Body of pancreas (tissue), 4 donors: ENCODE data around the gene OR51E1.

Experiments
- CTCF ChIP-seq, 7 experiments: fragments of 450-650 bp in 4 of 7; fragments of 200-600 bp in 3 of 7; sonication (generic) in 3 of 7; IDR thresholded peaks; one replicate each; pipeline ENCODE4 v1.5.1; 2016 to 2019; ENCODE audit warnings: antibody characterized with exemption in 7 of 7
- POLR2A ChIP-seq, 3 donors: fragments of 450-650 bp; IDR thresholded peaks; one replicate each; pipeline ENCODE4 v1.6.1; 2016; ENCODE audit warnings: antibody characterized with exemption in 3 of 3, mild to moderate bottlenecking in 2 of 3

DNA sequence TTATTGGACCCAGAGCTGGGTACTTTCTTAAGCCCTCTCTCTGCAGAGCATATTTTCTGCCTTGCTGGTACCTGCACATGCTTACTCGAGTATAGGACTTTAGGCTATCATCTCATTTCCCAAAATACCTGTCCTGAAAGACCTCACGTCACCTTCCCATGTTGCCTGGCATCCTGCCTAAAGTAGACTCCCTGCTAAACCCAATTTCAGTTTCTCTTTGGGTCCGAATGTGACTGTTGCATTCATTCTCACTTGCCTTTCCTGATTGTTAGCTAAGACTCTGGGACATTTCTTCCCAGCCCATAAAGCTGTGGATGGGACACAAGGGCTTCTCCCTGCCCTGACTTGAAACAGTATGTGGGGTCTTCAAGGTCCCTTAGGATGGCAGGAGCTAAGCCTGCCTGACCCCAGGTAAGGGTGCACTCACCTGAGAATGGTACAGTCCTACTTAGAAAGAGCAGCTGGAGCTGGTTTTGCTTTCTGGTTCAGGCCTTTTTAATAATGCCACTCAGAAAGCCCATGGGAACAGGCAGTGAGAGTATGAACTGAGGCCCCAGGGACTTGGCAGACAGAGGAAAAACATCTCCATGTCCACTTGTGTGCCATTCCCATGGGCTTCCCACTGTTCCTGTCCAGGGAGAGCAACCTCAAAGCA, 41.0 kb downstream of the OR51E1 start:
- TF ChIP-seq CTCF (IDR thresholded peaks at IDR 0.05) (no peak), POLR2A (IDR thresholded peaks at IDR 0.05) (no peak)
